HG02678 (cell line): ENCODE data around the gene CLASP1.
"Not testable (repeated sequence)": the region's sequence is repeated elsewhere in the genome, so short reads cannot be mapped to it uniquely, and the experiment has no call there.

Experiments
- ATAC-seq: cut with Tn5 transposase; IDR thresholded peaks from one replicate; pipeline ENCODE4 v1.9.1; 2021; ENCODE audit warnings: mild to moderate bottlenecking, moderate library complexity; ENCODE audit not compliant: unreplicated experiment

CLASP1 gene

DNA sequence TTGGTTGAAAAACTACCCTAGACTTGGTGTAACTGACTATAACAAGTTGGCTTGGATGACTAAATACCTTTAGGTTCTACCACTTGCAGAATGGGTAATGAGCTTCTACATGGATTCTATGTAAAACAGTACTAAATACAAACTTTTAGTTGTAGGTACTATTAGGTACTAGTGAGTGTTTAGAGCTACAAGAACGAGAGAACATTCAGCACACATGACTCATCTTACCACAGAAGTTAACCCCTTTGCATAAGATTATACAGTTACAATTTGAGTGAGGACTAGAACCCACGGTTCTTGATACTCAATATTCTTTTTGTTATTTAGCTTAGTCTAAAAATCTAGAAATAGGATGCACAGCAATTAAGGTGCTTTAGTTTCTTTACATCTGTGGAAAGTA is 262.6 kb downstream of the CLASP1 start:
- no peak for ATAC-seq

GRCh38 chr2:121386102-121386501 is 263.2 kb downstream of the CLASP1 start:
- ATAC-seq = no peak

- no peak for ATAC-seq
These were observed 266.5 kb downstream of the CLASP1 start for GRCh38 chr2:121382744-121383143.

- ATAC-seq = no peak
These were observed 271.6 kb downstream of the CLASP1 start for GRCh38 chr2:121377646-121378045.

GRCh38 chr2:121376535-121377250 is 272.6 kb downstream of the CLASP1 start:
- no peak for ATAC-seq

- no peak for ATAC-seq
These were observed 273.6 kb downstream of the CLASP1 start for GRCh38 chr2:121375621-121376159.

GRCh38 chr2:121374412-121375075 is 274.7 kb downstream of the CLASP1 start:
- not testable (repeated sequence) for ATAC-seq

GRCh38 chr2:121372721-121373353 is 276.4 kb downstream of the CLASP1 start:
- ATAC-seq = peak; percentile 52

DNA sequence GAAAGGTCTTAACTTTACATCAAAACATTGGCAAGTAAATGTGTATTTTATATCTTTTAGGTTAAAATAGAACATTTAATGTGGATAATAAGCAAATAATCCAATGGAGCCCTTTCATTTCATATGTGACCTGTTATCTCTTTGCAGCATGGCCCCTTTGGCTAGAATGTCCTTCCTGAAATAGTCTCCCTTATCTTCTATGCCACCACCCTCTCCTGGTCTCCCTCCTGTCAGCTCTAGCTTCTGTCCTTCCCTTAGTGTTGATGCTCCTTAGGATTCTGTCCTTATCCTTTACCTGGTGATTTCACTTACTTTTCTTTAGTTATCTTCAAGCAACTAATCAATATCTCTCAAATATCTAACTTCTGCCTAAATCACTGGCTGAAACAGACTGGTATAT is 277.2 kb downstream of the CLASP1 start:
- no peak for ATAC-seq

GRCh38 chr2:121368836-121369235 is 280.4 kb downstream of the CLASP1 start:
- ATAC-seq = no peak

DNA sequence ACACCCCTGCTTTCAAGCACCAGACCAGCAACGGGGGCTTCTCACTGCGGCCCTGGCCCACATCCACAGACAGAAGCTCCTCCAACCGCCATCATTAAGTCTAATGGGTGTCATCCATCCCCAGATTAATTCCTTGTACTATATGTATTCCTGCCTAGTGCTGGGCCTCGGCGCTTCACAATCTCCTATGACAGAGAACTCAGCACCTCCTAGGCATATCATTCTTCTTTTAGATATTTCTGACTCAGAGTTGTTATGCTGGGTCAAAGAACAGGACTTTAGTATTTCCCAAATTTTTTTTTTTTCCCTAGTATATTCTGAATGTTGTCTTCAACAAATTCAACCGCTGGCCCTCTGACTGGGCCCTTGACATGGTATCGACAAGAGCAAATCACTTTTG is 281.1 kb downstream of the CLASP1 start:
- no peak for ATAC-seq

GRCh38 chr2:121367246-121367900 is 281.9 kb downstream of the CLASP1 start:
- ATAC-seq = no peak

GRCh38 chr2:121366040-121366439 is 283.2 kb downstream of the CLASP1 start:
- ATAC-seq = no peak

DNA sequence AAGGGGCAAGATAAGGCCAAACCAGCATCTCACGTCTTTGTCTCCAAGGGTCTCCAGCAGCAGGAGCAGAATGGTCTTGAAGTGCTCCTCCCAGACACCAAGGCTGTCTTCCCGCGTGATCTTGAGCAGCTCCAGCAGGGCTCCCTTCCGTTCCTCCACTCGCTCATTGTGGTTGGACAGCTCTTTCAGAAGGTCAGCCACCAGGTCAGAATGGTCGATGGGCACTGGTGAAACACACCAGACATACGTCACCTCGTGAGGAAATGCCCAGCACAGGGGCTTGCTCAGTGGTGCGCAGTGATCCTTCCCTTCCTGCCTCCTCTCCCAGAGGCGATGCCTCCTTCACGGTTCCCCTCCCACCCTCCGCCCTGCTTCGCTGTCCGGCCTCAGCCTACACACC is 284.2 kb downstream of the CLASP1 start:
- no peak for ATAC-seq

DNA sequence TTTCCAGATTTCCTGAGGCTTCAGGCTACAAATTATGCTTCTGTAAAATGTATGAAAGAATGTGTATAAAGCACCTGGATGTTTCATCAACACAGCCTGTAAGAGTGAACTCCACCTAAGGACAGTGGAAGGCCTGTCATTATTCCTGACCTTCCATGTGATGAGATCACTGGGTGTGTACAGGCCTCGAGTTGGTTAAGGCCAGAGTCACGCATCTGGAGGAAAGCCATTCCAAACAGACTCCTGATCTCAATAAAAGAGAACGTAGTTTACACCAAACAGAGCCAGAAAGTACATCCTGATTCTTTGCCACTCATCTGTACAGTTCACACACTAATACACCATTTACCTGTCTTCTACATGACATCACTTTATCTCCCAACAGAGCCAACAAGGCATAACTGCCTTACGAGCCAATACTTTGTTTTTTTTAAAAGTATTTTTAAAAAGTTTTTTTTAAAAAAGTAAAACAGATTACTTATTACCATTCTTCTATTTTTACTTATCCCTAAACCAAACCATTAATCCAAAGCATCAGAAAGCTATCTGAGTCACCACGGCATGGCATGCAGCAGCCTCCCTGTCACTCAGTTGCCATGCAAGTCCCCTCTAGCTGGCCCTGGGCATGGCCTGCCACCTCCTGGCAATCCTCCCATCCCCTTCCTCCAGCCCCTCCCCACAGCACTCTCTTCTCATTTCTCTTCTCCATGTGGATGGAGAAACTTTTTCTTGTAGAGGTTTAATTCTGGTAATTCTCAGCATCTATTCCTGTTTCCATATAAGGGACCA is 285.4 kb downstream of the CLASP1 start:
- ATAC-seq = no peak

DNA sequence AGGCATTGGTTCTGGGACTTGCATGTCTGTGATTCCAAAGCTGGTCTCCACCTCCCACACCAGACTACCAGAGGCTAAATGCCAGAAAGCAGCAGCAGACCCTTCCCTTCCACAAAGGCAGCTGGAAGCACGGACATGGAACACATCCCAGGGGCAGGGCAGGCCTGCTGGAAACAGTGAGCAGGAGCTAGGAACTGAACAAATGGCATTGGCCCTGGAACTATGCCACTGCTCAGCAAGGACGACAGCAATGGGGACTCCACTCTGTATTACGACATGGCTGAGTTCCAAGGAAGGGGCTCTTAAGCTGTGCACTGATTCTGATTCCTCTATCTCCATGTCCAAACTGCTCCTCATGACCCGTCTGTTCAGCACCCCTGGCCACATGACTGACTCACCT is 286.5 kb downstream of the CLASP1 start:
- no peak for ATAC-seq

DNA sequence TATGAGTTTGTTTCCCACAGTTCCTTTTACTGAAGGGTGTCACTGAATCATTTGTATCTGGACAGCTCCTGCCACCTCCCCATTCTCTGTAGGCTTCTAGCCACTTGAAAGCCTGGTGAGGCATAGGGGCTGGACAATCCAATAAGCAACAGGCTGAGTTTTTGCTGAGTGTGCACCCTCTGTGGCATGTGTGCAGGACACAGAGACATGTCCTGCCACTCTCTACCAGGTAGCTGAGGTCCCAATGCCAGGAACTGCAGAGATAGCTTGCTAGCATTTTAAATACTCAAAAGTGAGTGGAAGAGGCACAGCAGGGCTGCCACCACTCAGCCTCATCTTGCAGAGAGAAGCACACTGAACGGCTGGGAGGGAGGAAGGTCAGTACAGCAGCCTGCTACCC is 287.0 kb downstream of the CLASP1 start:
- ATAC-seq = no peak

DNA sequence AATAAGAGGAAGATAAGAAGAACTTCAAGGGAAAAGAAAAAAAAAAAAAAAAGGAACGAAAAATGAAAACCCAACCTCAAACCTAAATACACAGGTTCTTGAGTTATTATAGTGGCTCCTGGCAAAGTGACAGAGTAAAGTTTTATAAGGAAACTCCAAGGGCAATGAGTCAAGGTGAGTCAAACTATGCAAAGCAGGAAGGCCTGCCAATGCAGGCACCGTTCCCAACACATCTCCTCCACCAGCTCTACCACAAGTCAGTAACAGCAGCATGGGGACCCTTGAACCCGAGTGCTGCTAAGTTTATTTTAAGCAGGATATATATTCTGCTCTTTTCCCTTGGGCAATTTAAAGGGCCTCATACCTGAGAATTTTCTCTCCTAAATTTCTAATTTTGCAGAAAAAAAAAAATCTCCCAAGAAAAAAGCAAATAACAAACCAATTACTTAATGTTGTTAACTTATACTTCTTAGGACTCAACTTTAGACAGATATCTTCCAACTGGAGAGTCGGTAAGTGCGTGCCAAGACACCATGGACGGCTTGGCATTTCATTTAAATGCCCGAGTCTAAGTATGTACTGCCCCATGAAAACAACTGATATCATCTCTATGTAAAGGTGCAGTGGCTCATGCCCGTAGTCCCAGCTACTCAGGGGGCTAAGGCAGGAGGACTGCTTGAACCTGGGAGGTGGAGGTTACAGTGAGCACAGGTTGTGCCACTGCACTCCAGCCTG is 288.5 kb downstream of the CLASP1 start:
- ATAC-seq = no peak

- ATAC-seq = no peak
These were observed 289.3 kb downstream of the CLASP1 start for GRCh38 chr2:121359716-121360565.
